ENCODE measurements around the gene SGMS1. TPM values are rescaled to one million over a fixed set of nuclear protein-coding genes. Genes with fewer than 3 reads are reported as not detected.
A peak's percentile ranks its signal among the peaks of the same experiment; 100 is the strongest.

Gene SGMS1
- total RNA-seq, 1 experiment from 2014 or later: 34.5 TPM

- no peaks in the 10 kb centered on the region for H3K9me3 Mint-ChIP-seq (ENCODE audit: low read depth, unreplicated experiment)
- H3K36me3 Mint-ChIP-seq (ENCODE audit: insufficient read depth, unreplicated experiment): peaks cover 5% of the 10 kb centered on the region
- no peaks in the 10 kb centered on the region for H3K27me3 Mint-ChIP-seq (ENCODE audit: unreplicated experiment)
- H3K4me3 Mint-ChIP-seq (ENCODE audit: low read depth, unreplicated experiment): no peak overlapping the region
- intact Hi-C loops (cut with micrococcal nuclease; ENCODE audit: unreplicated experiment): no loop called here
- H3K4me1 Mint-ChIP-seq (ENCODE audit: low read depth, unreplicated experiment): no peaks in the 10 kb centered on the region
- no peak for TF ChIP-seq CTCF (IDR thresholded peaks at IDR 0.05; ENCODE audit: unreplicated experiment)
- no TSS peak for BruUV-seq (replicated peaks)
- CTCF ChIA-PET: interaction anchor here (0.6 to 1.7 kb wide), 2 partner anchors 9 to 138 kb away, joined by 4 to 5 read pairs; no protein-coding TSS in a partner anchor
- H3K27ac Mint-ChIP-seq (ENCODE audit: unreplicated experiment): no peak overlapping the region
- DNase-seq: peak; percentile 53
Measured at GRCh38 chr10:50614444-50615137, 9.2 kb downstream of the SGMS1 start.

GRCh38 chr10:50613726-50614443 is 9.9 kb downstream of the SGMS1 start:
- BruUV-seq (replicated peaks): no TSS peak

GRCh38 chr10:50613150-50613549 is 10.6 kb downstream of the SGMS1 start:
- no peak overlapping the region for H3K4me3 Mint-ChIP-seq (ENCODE audit: low read depth, unreplicated experiment)
- H3K27me3 Mint-ChIP-seq (ENCODE audit: unreplicated experiment): no peaks in the 10 kb centered on the region
- TF ChIP-seq CTCF (IDR thresholded peaks at IDR 0.05; ENCODE audit: unreplicated experiment): no peak
- no peak for DNase-seq
- no peaks in the 10 kb centered on the region for H3K4me1 Mint-ChIP-seq (ENCODE audit: low read depth, unreplicated experiment)
- H3K36me3 Mint-ChIP-seq (ENCODE audit: insufficient read depth, unreplicated experiment): peaks cover 5% of the 10 kb centered on the region
- no peak overlapping the region for H3K27ac Mint-ChIP-seq (ENCODE audit: unreplicated experiment)
- CTCF ChIA-PET: interaction anchor here (1.7 to 1.9 kb wide), 2 partner anchors 8 to 9 kb away, joined by 4 to 6 read pairs; no protein-coding TSS in a partner anchor
- intact Hi-C loops (cut with micrococcal nuclease; ENCODE audit: unreplicated experiment): no loop called here
- BruUV-seq (replicated peaks): no TSS peak
- H3K9me3 Mint-ChIP-seq (ENCODE audit: low read depth, unreplicated experiment): no peaks in the 10 kb centered on the region

More at GRCh38 chr10:50613726-50614443, 9.9 kb downstream of the SGMS1 start:
- no peak for DNase-seq
- no peak for TF ChIP-seq CTCF (IDR thresholded peaks at IDR 0.05; ENCODE audit: unreplicated experiment)
- Mint-ChIP-seq H3K4me1 (ENCODE audit: low read depth, unreplicated experiment) (no peaks in the 10 kb centered on the region), H3K4me3 (ENCODE audit: low read depth, unreplicated experiment) (no peak overlapping the region), H3K27ac (ENCODE audit: unreplicated experiment) (no peak overlapping the region), H3K27me3 (ENCODE audit: unreplicated experiment) (no peaks in the 10 kb centered on the region), H3K36me3 (ENCODE audit: insufficient read depth, unreplicated experiment) (peaks cover 5% of the 10 kb centered on the region), H3K9me3 (ENCODE audit: low read depth, unreplicated experiment) (no peaks in the 10 kb centered on the region)
- CTCF ChIA-PET: interaction anchor here (1.7 kb wide), 1 partner anchor 8 kb away, joined by 4 read pairs; no protein-coding TSS in a partner anchor
- intact Hi-C loops (cut with micrococcal nuclease; ENCODE audit: unreplicated experiment): no loop called here

GRCh38 chr10:50610368-50610767 is 13.4 kb downstream of the SGMS1 start:
- CTCF ChIA-PET: interaction anchor here (1.0 kb wide), 1 partner anchor 361 kb away, joined by 11 read pairs; no protein-coding TSS in a partner anchor
- H3K4me1 Mint-ChIP-seq (ENCODE audit: low read depth, unreplicated experiment): peaks cover 22% of the 10 kb centered on the region
- H3K4me3 Mint-ChIP-seq (ENCODE audit: low read depth, unreplicated experiment): no peak overlapping the region
- no peaks in the 10 kb centered on the region for H3K9me3 Mint-ChIP-seq (ENCODE audit: low read depth, unreplicated experiment)
- H3K27ac Mint-ChIP-seq (ENCODE audit: unreplicated experiment): no peak overlapping the region
- TF ChIP-seq CTCF (IDR thresholded peaks at IDR 0.05; ENCODE audit: unreplicated experiment): no peak
- no peak for DNase-seq
- intact Hi-C loops (cut with micrococcal nuclease; ENCODE audit: unreplicated experiment): no loop called here
- no peaks in the 10 kb centered on the region for H3K27me3 Mint-ChIP-seq (ENCODE audit: unreplicated experiment)
- BruUV-seq (replicated peaks): no TSS peak
- H3K36me3 Mint-ChIP-seq (ENCODE audit: insufficient read depth, unreplicated experiment): peaks cover 5% of the 10 kb centered on the region
